ENCODE results near the gene LDHD.
A peak's percentile ranks its signal among the peaks of the same experiment; 100 is the strongest.

The LDHD gene

DNA sequence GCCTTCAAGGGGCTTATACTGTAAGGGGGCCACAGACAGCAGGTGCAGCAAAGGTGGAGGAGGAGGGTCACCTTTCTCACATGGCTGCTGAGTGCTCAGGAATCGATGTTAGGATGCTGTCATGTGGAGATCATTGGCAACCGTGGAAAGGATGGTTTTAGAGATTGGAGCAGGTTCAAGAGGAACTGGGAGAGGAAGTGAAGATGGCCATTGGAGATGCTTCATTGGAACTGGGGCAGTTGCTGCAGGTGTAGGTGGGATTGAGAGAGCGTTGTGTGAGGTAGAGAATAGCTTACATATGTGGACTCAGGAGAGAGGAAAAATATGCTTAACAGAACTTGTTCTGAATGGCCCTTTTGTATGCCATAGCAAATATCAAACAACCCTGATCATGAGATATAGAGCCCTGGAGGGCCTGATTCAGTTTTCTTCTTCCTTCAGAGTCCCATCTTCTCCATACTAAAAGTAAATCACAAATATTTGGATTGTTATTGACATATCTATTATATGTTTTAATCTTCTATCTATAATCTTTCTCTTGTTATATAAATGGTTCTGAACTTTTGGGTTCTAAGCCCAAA lies 40.8 kb downstream of the LDHD start:
- H3K9me3 ChIP-seq (ENCODE audit: insufficient read depth, low read length, severe bottlenecking), result no peaks in the 10 kb centered on the region
- peak overlapping the region; percentile 43 for H3K4me2 ChIP-seq (ENCODE audit: insufficient read depth, low read length)
- H3K79me2 ChIP-seq (ENCODE audit: insufficient read depth, low read length), result peaks cover 92% of the 10 kb centered on the region
- peak overlapping the region; percentile 53 for H3K9ac ChIP-seq (ENCODE audit: low read depth, low read length)
- peak overlapping the region; percentile 95 for H3K27ac ChIP-seq (ENCODE audit: low read length)
- H3K4me3 ChIP-seq (ENCODE audit: low read depth in 1 of 2, low read length in 2 of 2), result peak overlapping the region in 1 of 2 experiments; percentile 15; a peak in 1 of 4 replicates
- H3K4me1 ChIP-seq (ENCODE audit: insufficient read depth, low read length), result peaks cover 99% of the 10 kb centered on the region
- ATAC-seq (ENCODE audit: insufficient read depth, low read depth) (no peak), DNase-seq (no peak)
- no peaks in the 10 kb centered on the region for H3K27me3 ChIP-seq (ENCODE audit: insufficient read depth, low read length, poor library complexity)
- no peak overlapping the region for H2AFZ ChIP-seq (ENCODE audit: low read depth, low read length)
- peaks cover 46% of the 10 kb centered on the region for H3K36me3 ChIP-seq (ENCODE audit: insufficient read depth, low read length)
- H4K20me1 ChIP-seq (ENCODE audit: insufficient read depth, low read length), result no peaks in the 10 kb centered on the region
- TF ChIP-seq EZH2 (IDR thresholded peaks at IDR 0.05; ENCODE audit: borderline replicate concordance, low read depth, low read length, severe bottlenecking), result no peak
- TF ChIP-seq, protein P1, sequence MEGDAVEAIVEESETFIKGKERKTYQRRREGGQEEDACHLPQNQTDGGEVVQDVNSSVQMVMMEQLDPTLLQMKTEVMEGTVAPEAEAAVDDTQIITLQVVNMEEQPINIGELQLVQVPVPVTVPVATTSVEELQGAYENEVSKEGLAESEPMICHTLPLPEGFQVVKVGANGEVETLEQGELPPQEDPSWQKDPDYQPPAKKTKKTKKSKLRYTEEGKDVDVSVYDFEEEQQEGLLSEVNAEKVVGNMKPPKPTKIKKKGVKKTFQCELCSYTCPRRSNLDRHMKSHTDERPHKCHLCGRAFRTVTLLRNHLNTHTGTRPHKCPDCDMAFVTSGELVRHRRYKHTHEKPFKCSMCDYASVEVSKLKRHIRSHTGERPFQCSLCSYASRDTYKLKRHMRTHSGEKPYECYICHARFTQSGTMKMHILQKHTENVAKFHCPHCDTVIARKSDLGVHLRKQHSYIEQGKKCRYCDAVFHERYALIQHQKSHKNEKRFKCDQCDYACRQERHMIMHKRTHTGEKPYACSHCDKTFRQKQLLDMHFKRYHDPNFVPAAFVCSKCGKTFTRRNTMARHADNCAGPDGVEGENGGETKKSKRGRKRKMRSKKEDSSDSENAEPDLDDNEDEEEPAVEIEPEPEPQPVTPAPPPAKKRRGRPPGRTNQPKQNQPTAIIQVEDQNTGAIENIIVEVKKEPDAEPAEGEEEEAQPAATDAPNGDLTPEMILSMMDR (IDR thresholded peaks at IDR 0.05; ENCODE audit: borderline replicate concordance, extremely low read depth, low read length, poor library complexity, severe bottlenecking), result no peak

DNA sequence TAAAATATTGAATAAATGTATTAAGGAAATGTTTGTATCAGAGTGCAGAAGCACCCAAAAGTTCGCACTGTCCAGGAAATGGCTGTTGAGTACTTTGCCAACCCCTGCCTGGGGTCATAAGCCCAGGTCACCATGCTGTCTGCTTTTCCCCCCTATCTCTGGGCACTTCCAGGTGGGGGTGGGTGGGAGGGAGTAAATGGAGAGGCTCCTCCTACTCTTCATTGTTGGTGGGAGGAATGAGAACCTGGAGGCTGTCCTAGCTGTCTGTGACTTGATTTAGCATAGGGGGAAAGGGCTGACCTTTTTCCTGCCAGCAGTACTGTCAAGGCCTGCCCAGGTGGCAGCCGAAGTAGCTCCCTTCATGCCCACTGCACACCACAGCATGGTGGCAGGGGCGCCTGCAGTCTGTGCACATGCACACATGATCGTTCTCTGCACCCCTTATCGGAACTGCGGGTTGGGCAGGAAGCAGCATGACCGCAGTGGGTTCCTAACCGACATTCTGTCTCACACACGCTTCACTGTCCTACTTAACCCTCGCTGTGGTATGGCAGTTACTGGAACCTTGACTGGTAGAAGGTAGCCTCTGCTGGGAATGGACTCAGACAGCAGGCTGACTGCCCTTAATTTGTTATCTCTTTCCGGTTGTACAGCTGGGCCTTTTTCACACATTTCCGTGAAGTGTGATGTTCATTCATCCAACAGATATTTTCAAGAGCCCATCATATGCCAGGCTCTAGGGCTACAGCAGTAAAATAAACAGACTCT lies 41.5 kb downstream of the LDHD start:
- no peaks in the 10 kb centered on the region for H3K9me3 ChIP-seq (ENCODE audit: insufficient read depth, low read length, severe bottlenecking)
- H3K4me2 ChIP-seq (ENCODE audit: insufficient read depth, low read length), result peak overlapping the region; percentile 43
- peaks cover 99% of the 10 kb centered on the region for H3K4me1 ChIP-seq (ENCODE audit: insufficient read depth, low read length)

DNA sequence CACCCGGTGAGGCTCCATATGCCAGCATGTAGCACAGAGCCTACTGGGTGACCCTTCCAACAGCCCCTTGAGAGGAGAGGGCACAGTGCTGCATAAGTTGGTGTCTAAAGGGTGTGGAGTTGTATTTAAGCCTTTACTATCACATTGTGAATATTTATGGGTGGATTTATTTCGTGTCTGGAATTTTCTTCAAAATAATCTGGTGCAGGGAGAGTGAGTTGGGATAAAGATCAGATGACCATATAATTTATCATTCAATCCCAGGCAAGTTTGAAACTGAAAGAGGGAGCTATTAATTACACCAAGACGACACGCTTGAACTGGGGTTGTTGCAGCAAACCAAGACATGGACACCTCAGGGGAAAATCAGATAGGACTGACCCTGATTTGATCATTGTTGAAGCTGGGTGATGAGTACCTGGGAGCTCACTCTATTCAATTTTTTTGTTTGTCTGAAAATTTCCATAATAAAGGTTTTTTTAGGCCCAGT lies 42.2 kb downstream of the LDHD start:
- DNase-seq (no peak), ATAC-seq (ENCODE audit: insufficient read depth, low read depth) (no peak)
- H4K20me1 ChIP-seq (ENCODE audit: insufficient read depth, low read length), result no peaks in the 10 kb centered on the region
- H3K36me3 ChIP-seq (ENCODE audit: insufficient read depth, low read length), result peaks cover 39% of the 10 kb centered on the region
- H3K27me3 ChIP-seq (ENCODE audit: insufficient read depth, low read length, poor library complexity), result no peaks in the 10 kb centered on the region
- no peak for TF ChIP-seq EZH2 (IDR thresholded peaks at IDR 0.05; ENCODE audit: borderline replicate concordance, low read depth, low read length, severe bottlenecking)
- TF ChIP-seq, protein P1 (IDR thresholded peaks at IDR 0.05; ENCODE audit: borderline replicate concordance, extremely low read depth, low read length, poor library complexity, severe bottlenecking), result no peak
- no peaks in the 10 kb centered on the region for H3K9me3 ChIP-seq (ENCODE audit: insufficient read depth, low read length, severe bottlenecking)
- H3K4me1 ChIP-seq (ENCODE audit: insufficient read depth, low read length), result peaks cover 99% of the 10 kb centered on the region
- H3K4me3 ChIP-seq (ENCODE audit: low read depth in 1 of 2, low read length in 2 of 2), result peak overlapping the region in 1 of 2 experiments; percentile 29; a peak in 2 of 4 replicates
- H3K4me2 ChIP-seq (ENCODE audit: insufficient read depth, low read length), result peak overlapping the region; percentile 44
- peaks cover 92% of the 10 kb centered on the region for H3K79me2 ChIP-seq (ENCODE audit: insufficient read depth, low read length)
- peak overlapping the region; percentile 48 for H3K9ac ChIP-seq (ENCODE audit: low read depth, low read length)
- peak overlapping the region; percentile 95 for H3K27ac ChIP-seq (ENCODE audit: low read length)
- no peak overlapping the region for H2AFZ ChIP-seq (ENCODE audit: low read depth, low read length)

More for the DNA sequence above, 41.5 kb downstream of the LDHD start:
- no peak overlapping the region for H2AFZ ChIP-seq (ENCODE audit: low read depth, low read length)
- peak overlapping the region in 1 of 2 experiments; percentile 6; a peak in 1 of 4 replicates for H3K4me3 ChIP-seq (ENCODE audit: low read depth in 1 of 2, low read length in 2 of 2)
- H3K79me2 ChIP-seq (ENCODE audit: insufficient read depth, low read length), result peaks cover 92% of the 10 kb centered on the region
- peak overlapping the region; percentile 95 for H3K27ac ChIP-seq (ENCODE audit: low read length)
- peak; percentile 90 for ATAC-seq (ENCODE audit: insufficient read depth, low read depth)
- no peaks in the 10 kb centered on the region for H4K20me1 ChIP-seq (ENCODE audit: insufficient read depth, low read length)
- H3K27me3 ChIP-seq (ENCODE audit: insufficient read depth, low read length, poor library complexity), result no peaks in the 10 kb centered on the region
- peak; percentile 98 for DNase-seq
- H3K36me3 ChIP-seq (ENCODE audit: insufficient read depth, low read length), result peaks cover 44% of the 10 kb centered on the region
- TF ChIP-seq, protein P1 (IDR thresholded peaks at IDR 0.05; ENCODE audit: borderline replicate concordance, extremely low read depth, low read length, poor library complexity, severe bottlenecking), result peak; percentile 53
- TF ChIP-seq EZH2 (IDR thresholded peaks at IDR 0.05; ENCODE audit: borderline replicate concordance, low read depth, low read length, severe bottlenecking), result no peak
- H3K9ac ChIP-seq (ENCODE audit: low read depth, low read length), result peak overlapping the region; percentile 53
